Panc1 (cell line): Measurements from ENCODE around the gene SIM2. TPM values are rescaled to one million over a fixed set of nuclear protein-coding genes. Genes with fewer than 3 reads are reported as not detected.

Source experiments
- ATAC-seq: fragments of 200-7000 bp; cut with Tn5 transposase; 2 replicates; pipeline ENCODE4 v1.9.1; 2020; ENCODE audit warnings: mild to moderate bottlenecking, moderate library complexity
- BruUV-seq: library from RNA; stranded (reverse); fragments of 400-500 nt; replicated peaks from 2 replicates; lab custom pipeline; 2021; lab: Mats Ljungman, UMichigan
- CTCF ChIA-PET: fragments of 300-600 bp; sonication (Branson Sonifier 250); formaldehyde crosslinking; loops from one replicate; lab custom pipeline; 2022; ENCODE audit warnings: antibody characterized with exemption; lab: Charles Lee
- POLR2A ChIA-PET: fragments of 300-600 bp; sonication (Branson Sonifier 250); formaldehyde crosslinking; loops from one replicate; lab custom pipeline; 2022; ENCODE audit warnings: antibody characterized with exemption; lab: Charles Lee
- DNase-seq: peaks from one replicate; pipeline ENCODE4 v3.0.0-alpha.2; 2010; ENCODE audit warnings: low read depth, low spot score
- H3K27ac ChIP-seq: 2 replicates; pipeline ENCODE4 v1.5.1; 2011; ENCODE audit warnings: mild to moderate bottlenecking, low read length, inconsistent platforms
- H3K27me3 ChIP-seq: fragments of 200-500 bp; sonication (Bioruptor generic); 2 replicates; pipeline ENCODE4 v1.6.0; 2014; ENCODE audit warnings: low read length, inconsistent platforms; ENCODE audit not compliant: control insufficient read depth, insufficient read depth
- H3K36me3 ChIP-seq: fragments of 200-500 bp; sonication (Bioruptor generic); 2 replicates; pipeline ENCODE4 v1.5.1; 2014; ENCODE audit warnings: inconsistent platforms, mild to moderate bottlenecking, low read length, moderate library complexity; ENCODE audit not compliant: control insufficient read depth, insufficient read depth
- H3K4me1 ChIP-seq: 2 replicates; pipeline ENCODE4 v1.5.1; 2011; ENCODE audit warnings: inconsistent platforms, mild to moderate bottlenecking, low read length, moderate library complexity; ENCODE audit not compliant: control insufficient read depth, insufficient read depth
- H3K4me3 ChIP-seq, 2 experiments: 2 replicates each; pipeline ENCODE4 v1.5.1; 2011 to 2012; ENCODE audit warnings: low read depth in 2 of 2, low read length in 2 of 2, mild to moderate bottlenecking in 2 of 2, inconsistent platforms in 1 of 2, moderate library complexity in 1 of 2
- H3K9me3 ChIP-seq: fragments of 200-500 bp; sonication (Bioruptor generic); 2 replicates; pipeline ENCODE4 v1.5.1; 2014; ENCODE audit warnings: low read depth, mild to moderate bottlenecking, inconsistent platforms, low read length, moderate library complexity; ENCODE audit not compliant: control insufficient read depth, insufficient read depth
- POLR2AphosphoS5 ChIP-seq: IDR thresholded peaks from 2 replicates; pipeline ENCODE4 v1.6.1; 2012; ENCODE audit warnings: mild to moderate bottlenecking, low read depth, low read length, moderate library complexity
- SIN3A ChIP-seq: IDR thresholded peaks from 2 replicates; pipeline ENCODE4 v1.6.1; 2012; ENCODE audit warnings: low read depth, mild to moderate bottlenecking, low read length, moderate library complexity, borderline replicate concordance; ENCODE audit not compliant: insufficient read depth
- TCF7L2 ChIP-seq: IDR thresholded peaks from 2 replicates; pipeline ENCODE4 v1.6.1; 2011; ENCODE audit warnings: mild to moderate bottlenecking, low read depth, low read length, inconsistent platforms
- in situ Hi-C: cut with HindIII; loops from 2 replicates; pipeline ENCODE4 v1.10.0; 2016; ENCODE audit warnings: low sequenced_read_pairs, low pct_unique_long_range_greater_than_20kb
- intact Hi-C: fragments of 100-400 bp; cut with micrococcal nuclease; formaldehyde crosslinking; loops from one replicate; pipeline ENCODE4 v1.10.0; 2022; ENCODE audit not compliant: unreplicated experiment
- total RNA-seq: library from RNA; stranded (reverse); gene quantifications from one replicate; pipeline ENCODE4 v1.2.1, GENCODE V29; 2021; ENCODE audit not compliant: unreplicated experiment
- TF ChIP-seq, protein P1 (sequence below): fragments of 450-650 bp; IDR thresholded peaks from 2 replicates; pipeline ENCODE4 v1.5.1; 2017; ENCODE audit warnings: mild to moderate bottlenecking
- TF ChIP-seq, protein P2 (sequence below), 2 experiments: IDR thresholded peaks; 2 replicates each; pipeline ENCODE4 v1.6.1; 2011 to 2012; ENCODE audit warnings: low read depth in 2 of 2, control low read depth in 1 of 2, low read length in 1 of 2, mild to moderate bottlenecking in 1 of 2, moderate library complexity in 1 of 2; ENCODE audit not compliant: insufficient read depth in 1 of 2

The SIM2 gene
- total RNA-seq, 1 experiment from 2014 or later, result 11.5 TPM

DNA sequence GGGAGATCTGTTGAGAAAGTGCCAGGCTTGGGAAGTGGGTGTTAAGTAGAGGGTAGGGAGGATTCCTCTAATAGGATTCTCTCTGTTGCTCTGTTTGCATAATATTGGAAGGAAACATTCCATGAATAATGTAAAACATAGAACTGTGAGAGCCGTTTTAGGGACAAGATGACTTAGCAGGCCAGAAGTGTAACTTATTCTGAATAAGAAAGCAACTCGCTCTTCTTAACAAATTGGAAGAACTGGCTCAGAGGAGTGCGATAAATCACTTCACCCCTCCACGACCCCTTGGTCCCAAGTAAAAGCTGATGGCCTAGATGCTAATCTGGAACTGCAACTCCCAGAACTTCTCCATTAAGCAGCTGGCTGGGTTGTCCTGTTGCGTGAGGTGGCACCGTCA is 19.1 kb downstream of the SIM2 start:
- CTCF ChIA-PET, result no interaction called here
- ATAC-seq, result no peak
- TF ChIP-seq SIN3A, result no peak
- TF ChIP-seq, protein P1, sequence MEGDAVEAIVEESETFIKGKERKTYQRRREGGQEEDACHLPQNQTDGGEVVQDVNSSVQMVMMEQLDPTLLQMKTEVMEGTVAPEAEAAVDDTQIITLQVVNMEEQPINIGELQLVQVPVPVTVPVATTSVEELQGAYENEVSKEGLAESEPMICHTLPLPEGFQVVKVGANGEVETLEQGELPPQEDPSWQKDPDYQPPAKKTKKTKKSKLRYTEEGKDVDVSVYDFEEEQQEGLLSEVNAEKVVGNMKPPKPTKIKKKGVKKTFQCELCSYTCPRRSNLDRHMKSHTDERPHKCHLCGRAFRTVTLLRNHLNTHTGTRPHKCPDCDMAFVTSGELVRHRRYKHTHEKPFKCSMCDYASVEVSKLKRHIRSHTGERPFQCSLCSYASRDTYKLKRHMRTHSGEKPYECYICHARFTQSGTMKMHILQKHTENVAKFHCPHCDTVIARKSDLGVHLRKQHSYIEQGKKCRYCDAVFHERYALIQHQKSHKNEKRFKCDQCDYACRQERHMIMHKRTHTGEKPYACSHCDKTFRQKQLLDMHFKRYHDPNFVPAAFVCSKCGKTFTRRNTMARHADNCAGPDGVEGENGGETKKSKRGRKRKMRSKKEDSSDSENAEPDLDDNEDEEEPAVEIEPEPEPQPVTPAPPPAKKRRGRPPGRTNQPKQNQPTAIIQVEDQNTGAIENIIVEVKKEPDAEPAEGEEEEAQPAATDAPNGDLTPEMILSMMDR, result no peak
- BruUV-seq, result no TSS peak
- intact Hi-C loops, result no loop called here
- no peak for DNase-seq
- H3K4me1 ChIP-seq, result no peaks in the 10 kb centered on the region
- POLR2A ChIA-PET, result no interaction called here
- H3K27ac ChIP-seq, result no peak overlapping the region
- no peaks in the 10 kb centered on the region for H3K36me3 ChIP-seq
- H3K27me3 ChIP-seq, result no peaks in the 10 kb centered on the region
- no peak overlapping the region for H3K4me3 ChIP-seq
- H3K9me3 ChIP-seq, result no peaks in the 10 kb centered on the region
- in situ Hi-C loops, result no loop called here

DNA sequence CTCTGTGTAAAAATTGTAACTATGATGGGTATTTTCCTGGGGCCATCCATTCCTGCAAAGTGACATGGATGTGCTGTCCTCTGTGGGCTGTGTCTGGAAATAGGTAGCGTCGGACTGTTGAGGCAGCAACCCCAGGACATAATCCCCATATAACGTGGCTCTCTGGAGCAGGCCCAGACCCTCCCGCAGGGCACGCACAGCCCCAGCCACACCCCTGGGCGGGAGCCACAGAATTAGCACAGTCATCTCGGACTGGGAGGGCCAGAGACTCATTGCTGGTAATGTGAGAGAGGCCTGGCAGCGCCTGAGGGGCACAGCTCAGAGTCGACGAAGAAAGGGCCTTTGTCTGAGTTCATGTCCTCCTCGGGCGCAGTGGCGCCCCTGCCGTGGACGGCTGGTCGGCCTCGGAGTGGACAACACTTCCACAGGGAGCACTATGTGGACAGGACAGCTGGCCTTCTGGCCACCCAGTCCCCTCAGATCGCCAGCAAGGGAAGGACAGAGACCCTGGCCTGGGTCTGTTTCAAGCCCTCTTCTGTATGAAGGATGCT is 20.1 kb downstream of the SIM2 start:
- H3K4me3 ChIP-seq, result no peak overlapping the region
- BruUV-seq, result no TSS peak
- H3K27ac ChIP-seq, result no peak overlapping the region
- no peak for TF ChIP-seq SIN3A
- no peak for TF ChIP-seq TCF7L2
- TF ChIP-seq, protein P2, sequence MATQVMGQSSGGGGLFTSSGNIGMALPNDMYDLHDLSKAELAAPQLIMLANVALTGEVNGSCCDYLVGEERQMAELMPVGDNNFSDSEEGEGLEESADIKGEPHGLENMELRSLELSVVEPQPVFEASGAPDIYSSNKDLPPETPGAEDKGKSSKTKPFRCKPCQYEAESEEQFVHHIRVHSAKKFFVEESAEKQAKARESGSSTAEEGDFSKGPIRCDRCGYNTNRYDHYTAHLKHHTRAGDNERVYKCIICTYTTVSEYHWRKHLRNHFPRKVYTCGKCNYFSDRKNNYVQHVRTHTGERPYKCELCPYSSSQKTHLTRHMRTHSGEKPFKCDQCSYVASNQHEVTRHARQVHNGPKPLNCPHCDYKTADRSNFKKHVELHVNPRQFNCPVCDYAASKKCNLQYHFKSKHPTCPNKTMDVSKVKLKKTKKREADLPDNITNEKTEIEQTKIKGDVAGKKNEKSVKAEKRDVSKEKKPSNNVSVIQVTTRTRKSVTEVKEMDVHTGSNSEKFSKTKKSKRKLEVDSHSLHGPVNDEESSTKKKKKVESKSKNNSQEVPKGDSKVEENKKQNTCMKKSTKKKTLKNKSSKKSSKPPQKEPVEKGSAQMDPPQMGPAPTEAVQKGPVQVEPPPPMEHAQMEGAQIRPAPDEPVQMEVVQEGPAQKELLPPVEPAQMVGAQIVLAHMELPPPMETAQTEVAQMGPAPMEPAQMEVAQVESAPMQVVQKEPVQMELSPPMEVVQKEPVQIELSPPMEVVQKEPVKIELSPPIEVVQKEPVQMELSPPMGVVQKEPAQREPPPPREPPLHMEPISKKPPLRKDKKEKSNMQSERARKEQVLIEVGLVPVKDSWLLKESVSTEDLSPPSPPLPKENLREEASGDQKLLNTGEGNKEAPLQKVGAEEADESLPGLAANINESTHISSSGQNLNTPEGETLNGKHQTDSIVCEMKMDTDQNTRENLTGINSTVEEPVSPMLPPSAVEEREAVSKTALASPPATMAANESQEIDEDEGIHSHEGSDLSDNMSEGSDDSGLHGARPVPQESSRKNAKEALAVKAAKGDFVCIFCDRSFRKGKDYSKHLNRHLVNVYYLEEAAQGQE (IDR thresholded peaks at IDR 0.05; ENCODE audit: insufficient read depth in 1 of 2, low read depth in 2 of 2, low read length in 1 of 2), result no peak
- no peak for TF ChIP-seq POLR2AphosphoS5
- TF ChIP-seq, protein P1, result no peak
- intact Hi-C loops, result no loop called here
- H3K27me3 ChIP-seq, result no peaks in the 10 kb centered on the region
- ChIA-PET CTCF (no interaction called here), POLR2A (no interaction called here)
- in situ Hi-C loops, result no loop called here
- no peaks in the 10 kb centered on the region for H3K36me3 ChIP-seq
- ATAC-seq (no peak), DNase-seq (no peak)
- H3K9me3 ChIP-seq, result no peaks in the 10 kb centered on the region
- H3K4me1 ChIP-seq, result no peaks in the 10 kb centered on the region
